ENCODE data around the gene DOCK4.

The DOCK4 gene

DNA sequence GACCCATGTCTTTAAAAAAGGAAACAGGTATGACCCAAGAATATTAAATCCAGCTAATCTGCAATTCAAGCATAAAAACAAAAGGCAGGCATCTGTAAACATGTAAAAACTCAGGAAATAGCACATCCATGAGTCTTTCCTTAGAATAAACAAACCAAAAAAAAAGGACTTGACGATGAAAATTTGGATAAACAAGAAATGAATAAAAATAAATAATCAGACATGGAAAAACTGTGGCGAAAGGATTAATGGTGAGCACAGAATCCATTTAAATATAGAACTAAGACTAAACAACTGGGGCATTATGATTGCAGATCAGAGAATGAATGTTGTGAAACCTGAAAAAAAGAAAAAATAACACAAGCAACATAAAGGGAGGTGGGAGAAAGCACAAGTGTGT is 170.1 kb downstream of the DOCK4 start:
- DNase-seq, result no peak

DNA sequence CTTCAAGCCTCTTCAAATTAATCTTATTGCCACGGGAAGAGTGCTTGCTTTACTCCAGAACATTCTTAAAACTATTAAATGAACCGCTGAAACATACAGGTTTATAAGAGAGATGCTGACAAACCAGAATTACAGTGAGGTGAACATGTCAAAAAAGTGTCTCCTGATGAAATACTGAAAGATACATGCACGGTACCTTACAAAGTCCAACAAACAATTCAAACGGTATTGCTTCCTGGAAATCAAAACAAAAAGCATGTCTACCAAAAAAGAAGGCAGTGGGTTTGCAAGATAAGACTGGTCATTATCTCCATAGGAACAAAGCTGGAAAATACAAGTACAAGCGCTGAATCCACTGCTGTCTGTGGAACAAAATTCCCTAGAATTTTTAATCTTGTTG is 174.5 kb downstream of the DOCK4 start:
- DNase-seq, result no peak

DNA sequence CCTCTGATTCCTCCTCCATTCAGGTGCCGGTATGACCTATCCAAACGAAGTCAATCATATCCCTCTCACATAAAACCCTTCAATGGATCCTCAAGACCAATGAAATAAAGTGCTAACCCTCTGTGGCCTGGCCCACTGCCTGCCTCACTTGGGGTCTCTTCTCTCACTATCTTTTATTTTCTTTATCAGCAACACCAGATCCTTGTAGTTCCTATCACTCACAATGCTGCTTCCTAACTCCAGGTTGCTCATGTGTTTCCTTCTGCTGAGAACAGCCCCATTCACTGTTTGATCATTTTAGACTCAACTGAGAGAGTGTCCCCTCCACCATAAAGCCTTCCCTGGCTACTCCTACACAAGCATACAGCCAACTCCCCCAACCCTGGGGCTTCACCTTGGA is 180.6 kb downstream of the DOCK4 start:
- no peak for DNase-seq

DNA sequence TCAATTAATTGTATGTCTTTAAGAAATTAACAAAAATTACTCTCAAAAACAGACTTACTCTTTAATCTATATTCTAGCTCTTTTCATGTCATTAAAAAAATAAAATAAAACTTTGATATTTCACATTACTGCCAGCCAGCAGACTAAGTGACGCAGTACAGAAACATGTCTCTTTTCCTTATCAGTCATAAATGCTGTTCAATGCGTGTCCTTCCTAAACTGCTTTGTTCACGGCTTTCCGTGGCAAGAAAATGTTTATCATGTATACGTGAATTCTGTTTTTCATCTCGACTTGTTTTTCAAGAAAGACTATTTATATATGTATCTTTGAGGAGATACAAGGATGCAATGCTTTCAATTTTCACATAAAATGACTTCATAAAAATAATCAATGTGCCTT is 182.4 kb downstream of the DOCK4 start:
- no peak for DNase-seq

DNA sequence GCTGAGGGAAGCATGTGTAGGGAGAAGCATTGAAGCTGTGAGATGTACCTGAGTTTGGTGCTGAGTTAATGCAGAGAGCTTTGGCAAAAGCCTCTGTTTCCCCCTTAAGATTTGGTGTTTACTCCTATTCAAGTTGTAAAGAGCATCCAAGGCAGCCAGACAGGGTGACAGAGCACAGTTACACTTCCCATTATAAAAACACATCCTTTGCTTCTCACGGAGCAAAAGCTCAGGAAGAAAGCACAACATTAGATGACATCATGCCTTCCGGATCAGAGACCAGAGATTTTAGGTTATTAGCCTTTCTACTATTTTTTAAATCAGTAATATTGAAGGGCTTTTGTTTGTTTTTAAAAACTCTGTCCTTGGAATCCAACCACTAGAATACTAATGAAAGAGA is 182.9 kb downstream of the DOCK4 start:
- DNase-seq, result no peak

DNA sequence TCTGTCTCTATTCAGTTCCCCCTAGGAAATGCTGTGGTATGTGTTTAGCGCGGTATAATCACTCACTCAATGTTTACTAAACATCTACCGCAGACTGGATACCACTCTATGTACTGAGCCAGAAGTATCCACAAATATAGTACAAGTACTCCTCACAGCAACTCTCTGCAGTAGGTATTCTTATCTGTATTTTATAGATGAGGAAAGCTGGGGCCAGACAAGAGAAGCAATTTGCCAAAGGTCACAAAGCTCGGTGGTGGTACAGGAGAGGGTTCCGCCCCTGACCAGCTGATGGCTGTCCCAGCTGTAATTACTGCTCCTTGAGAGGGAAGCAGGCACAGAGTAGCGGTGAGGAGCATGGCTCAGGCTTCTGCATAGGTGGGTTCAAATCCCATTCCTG is 184.1 kb downstream of the DOCK4 start:
- no peak for DNase-seq

DNA sequence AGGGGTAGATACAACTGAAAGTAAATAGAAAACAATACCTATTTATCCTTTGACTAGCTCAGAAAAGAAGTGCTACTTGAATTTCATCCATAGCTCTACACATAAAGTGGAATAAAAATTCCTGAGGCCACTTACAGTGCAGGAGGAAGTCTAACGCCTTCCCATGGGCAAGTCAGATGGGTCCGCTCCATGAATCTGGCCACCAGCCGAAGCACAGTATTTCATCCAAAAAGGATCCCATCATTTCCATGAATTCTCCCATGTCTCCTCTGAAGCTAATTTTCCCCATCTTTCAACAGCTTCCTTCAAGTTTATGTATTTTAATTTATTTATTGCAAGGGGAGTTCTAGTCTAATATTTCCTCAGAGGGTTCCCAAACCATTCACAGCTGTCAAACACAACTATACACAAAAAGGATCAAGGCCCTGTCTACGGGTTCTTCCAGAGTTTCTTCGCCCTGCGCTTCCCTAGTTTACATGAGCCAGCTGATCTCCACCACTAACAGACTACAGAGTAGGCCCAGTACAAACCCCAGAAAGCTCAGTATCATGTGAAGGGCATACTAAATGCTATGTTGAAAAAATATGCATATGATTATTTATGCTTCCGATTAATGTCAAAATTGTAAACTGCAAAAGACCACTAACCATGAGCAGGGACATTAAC is 184.7 kb downstream of the DOCK4 start:
- no peak for DNase-seq

DNA sequence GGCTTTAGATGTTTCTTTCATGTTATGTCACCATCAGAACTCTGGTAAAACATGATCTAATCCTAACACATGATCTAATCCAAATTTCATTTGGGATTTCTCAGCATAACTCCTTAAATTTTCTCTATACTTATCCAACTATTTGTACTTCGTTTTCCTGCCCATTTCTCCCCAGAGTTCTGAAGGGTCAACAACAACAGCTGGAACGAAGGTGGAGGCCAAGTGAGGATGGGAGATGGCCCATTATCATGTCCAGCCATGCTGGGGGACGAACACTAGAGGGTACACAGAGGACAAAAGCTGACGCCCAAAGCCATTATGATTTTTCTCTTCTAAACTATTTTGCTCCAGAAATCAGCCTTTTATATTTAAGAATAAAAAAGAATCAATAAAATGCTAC is 185.4 kb downstream of the DOCK4 start:
- DNase-seq, result no peak

DNA sequence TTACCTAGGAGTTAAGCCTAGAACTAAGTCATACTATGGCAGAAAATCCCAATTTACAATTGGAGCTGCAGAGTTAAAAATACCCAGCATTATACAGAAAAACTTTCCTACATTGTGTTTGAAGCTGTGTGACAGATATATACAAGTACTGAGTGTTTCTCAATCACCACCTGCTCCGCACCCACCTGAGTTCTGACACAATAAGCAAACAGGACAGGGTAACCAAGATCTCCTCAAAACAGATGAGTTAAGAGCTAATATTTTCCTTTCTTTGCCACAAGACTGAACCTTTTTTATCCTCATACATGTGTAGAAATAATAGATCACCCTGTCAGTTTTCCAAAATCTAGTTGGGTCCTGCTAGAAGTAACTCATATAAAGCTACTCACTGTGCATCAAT is 186.3 kb downstream of the DOCK4 start:
- DNase-seq, result no peak

DNA sequence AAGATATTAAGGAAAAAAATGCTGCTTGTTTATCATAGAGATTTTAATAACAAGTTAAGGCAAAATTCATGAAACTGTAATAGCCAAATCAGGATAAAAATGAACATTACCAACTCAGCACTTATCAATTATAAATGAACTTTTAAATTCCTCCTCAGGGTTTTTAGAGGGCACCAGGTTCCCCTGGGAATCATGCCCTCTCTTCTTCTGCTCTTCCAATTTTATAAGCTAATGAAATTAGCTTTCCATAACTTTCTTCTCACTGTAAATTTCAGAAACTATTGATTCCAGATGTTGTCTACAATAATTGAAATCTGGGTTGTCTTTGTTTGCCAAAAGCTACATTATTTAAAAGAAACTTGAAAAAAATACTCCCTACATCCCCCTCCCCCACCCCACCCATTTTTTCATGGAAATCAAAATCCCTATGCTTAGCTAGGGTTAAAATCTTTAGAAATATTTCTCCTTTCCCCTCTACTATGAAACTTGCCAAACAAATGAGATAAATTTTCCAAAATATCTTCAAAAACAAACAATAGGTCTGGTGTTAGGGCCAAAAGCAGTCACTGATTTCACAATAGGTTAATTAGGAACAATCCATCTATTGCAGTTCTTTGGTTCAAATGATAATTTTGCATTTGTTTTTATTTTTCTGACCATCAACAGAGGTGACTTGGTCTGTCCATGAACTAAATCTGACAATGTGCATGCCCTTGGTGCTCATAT is 187.7 kb downstream of the DOCK4 start:
- no peak for DNase-seq

DNA sequence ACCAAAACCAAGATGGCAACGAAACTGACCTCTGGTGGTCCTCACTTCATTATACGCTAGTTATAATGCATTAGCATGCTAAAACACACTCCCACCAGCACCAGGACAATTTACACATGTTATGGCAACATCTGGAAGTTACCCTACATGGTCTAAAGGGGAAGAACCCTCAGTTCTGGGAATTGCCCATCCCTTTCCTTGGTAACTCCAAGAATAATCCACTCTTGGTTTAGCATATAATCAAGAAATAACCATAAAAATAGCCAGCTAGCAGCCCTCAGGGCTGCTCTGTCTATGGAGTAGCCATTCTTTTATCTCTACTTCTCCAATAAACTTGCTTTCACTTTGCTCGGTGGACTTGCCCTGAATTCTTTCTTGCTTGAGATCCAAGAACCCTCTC is 191.1 kb downstream of the DOCK4 start:
- DNase-seq, result no peak

DNA sequence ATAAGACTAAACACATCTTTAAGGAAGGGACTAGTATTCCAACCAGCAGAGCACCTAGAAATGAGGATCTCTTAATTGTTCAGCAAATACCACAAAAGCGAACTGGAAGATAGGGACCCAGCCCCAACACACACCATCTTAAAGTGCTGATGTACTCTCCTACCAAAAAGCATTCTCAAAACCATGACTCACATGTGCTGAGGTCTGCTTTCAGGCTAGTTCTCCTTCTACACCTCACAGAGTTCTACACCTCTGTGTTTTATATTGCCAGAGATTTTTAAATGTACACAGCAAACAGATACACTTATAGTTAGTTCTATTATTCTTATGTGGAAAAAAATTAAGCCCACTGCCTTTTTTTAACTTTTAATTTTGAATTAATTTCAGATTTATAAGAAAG is 191.9 kb downstream of the DOCK4 start:
- DNase-seq, result no peak

DNA sequence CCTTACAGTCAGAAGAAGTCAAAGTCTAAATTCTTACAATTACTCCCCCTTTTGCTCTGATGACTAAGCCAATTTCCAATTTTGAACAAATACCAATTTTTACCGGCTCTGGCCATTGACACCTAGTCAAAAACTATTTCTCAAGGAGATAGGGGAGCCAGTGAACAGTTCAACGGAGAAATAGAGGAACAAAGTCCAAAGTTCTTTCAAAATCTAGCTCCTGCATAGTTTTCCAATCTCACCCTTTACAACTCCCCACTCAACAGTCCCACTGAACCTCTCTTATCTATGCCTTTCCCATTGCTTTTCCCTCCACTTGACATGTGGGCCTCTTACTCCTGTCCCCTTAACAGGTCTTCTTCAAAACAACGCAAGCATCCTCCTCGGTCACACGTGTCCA is 192.9 kb downstream of the DOCK4 start:
- no peak for DNase-seq

DNA sequence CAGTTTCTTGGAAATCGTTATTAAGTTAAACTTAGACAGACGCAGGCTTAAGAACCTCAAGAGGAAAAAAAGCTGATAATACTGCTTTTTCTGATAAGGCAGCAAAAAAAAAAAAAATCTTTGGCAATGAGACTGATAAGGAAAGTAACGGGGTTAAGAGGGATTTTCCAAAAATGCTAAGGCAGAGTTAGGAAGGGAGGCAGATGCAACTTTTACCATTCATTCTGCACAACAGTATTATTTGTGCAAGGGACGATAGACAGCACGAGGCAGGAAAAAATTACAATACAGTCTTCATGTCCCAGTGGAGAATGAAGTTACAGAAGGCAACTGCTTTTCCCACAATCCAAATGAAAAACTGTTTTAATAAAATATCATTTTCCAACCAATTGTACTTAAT is 194.0 kb downstream of the DOCK4 start:
- no peak for DNase-seq

DNA sequence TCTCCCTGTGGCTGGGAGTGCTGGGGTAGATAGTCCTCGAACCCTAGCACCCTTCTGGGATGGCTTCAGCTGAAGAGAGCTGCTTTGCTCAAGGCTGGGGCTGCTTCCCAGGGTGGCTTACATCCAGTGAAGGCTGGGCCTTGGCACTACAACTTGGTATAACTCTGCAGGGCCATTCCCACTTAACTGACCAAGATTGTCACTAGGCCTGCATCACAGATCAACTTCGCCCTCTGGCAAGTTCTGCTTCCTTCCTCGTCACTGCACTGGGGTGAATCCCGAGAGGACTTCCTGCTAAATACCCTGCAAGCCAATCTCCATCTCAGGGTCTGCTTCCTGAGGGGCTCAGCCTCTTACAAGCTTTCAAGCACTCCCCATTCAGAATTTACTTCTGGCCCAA is 195.2 kb downstream of the DOCK4 start:
- no peak for DNase-seq

DNA sequence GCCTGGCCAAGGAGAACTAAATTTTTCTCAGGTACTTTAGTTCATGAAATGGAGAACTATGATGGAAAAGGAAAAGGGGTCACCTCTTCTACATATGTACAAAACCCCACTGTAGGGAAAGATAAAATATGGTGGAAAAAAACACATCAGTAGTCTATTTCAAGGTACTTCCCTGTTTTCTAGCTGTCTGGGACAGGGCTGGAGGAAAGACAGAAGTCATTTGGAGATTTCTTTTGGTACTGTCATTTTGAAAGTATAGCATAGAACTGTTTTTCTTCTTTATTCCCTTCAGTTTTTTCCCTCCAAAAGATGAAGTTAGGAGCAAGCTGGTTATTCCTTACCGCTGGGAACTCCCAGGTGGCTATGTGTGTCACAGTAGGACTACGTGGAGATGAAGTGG is 196.1 kb downstream of the DOCK4 start:
- DNase-seq, result no peak

DNA sequence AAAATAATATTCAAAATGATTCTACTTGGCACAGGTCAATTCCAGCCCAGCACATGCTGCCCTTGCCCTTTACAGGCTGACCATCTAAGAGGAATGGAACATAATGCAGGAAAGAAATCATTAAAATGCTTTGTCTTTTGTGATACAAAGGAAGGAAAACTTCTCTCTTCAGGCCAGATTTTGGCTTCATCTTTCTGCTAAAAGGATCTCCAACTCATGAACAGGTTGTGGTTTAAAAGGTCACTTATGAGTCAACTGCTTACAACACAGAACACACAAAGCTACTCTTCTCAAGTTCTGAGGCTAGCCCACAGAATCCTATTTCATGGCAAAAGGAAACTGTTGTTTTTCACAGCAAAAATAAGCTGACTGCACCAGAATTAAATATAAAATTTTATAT is 197.1 kb downstream of the DOCK4 start:
- no peak for DNase-seq

DNA sequence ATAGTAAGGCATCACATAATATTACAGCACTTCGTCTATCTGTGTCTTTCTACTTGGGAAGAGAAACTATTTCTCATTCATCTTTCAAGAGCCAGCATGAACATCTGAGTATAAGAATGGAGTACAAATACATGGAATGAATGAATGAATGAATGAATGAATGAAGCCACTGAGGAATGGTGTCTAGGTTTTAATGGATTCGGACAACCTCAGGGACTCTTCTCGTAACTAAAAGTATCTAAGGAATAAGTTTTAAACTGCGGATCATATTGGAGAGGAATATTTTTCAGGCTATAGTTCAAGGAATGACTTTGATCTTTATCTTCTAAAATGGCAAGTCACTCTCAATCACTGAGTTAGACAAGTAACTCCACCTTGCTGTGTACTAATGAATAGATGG is 199.0 kb downstream of the DOCK4 start:
- DNase-seq, result no peak

DNA sequence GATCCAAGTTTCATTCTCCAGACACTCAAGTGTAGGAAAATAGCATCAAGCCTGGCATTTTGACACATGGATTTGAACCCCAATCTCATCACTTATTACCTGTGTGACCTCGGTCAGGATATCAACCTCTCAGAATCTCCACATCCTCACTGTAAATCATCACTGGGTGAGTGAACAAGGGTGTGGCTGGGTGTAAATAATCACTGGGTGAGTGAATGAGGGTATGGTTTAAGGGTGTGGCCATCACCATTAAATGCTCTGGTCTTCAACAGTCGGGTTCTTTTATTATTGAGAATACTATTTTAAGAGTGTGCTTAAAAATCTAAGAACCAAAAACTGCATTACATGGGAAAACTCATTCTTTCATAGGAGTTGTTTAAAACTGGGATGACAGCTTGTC is 200.1 kb downstream of the DOCK4 start:
- DNase-seq, result peak; percentile 47

DNA sequence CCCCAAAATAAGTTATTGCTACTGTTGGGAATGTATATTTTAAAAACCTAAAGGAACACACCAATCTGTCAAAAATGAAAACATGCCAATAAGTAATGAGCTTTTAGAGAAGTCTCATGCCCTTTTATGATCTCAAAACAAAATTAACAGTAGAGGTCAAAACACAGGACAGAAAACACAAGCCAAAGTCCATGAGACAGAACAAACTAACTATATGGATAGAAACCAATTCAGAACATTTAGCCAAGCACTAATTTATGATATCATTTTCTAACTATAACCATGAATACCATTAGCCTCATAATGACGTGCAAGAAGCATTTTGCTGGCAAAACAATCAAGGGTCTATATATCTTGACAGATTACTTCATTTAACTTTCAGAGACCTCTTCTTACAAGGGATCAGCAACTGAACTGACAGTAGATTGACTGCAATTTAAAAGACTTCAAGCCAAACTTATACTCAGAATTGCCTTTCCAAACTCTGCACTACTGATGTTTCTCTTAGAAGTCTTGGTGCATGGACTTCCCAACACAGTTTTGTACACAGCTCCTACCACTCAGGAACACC is 200.9 kb downstream of the DOCK4 start:
- DNase-seq, result no peak

DNA sequence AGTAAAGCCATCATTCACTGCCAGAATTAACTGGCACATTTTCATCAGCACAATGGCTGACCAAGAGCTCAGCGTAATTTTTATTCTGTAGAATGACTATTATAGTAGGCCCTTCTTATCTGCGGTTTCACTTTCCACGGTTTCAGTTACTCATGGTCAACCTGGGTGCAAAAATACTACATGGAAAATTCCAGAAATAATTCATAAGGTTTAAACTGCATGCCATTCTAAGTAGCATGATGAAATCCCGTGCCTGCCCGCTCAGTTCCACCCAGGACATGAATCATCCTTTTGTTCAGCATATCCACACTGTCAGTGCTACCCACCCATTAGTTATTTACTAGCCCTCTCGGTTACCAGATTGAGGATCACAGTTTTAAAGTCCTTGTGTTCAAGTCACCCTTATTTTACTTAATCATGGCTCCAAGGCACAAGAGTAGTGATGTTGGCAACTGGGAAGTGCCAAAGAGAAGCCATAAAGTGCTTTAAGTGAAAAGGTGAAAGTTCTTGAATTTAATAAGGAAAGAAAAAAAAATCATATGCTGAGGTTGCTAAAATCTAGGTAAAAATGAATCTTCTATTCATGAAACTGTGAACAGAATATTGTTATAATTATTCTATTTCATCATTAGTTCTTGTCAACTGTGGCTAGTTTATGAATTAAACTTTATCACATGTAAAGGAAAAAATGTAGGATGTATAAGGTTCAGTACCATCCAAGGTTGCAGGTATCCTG is 204.9 kb downstream of the DOCK4 start:
- DNase-seq, result no peak

DNA sequence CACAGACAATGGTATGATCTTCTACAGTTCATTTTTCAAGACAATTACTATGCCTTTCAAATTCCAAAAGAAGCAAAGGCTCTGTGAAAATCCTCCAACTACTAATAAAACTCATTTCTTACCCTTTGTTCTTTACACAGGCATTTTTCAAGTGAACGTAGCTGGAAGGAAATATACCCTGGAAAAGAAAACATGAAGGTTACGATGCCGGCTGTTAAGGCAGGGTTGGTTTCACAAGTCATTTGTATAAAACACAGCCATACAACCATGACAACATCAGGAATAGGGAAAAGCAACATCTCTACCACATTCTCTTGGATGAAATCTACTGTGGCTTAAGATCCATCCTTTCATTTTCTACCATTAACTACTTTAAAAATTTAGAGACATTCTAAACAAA is 207.9 kb downstream of the DOCK4 start:
- DNase-seq, result no peak

DNA sequence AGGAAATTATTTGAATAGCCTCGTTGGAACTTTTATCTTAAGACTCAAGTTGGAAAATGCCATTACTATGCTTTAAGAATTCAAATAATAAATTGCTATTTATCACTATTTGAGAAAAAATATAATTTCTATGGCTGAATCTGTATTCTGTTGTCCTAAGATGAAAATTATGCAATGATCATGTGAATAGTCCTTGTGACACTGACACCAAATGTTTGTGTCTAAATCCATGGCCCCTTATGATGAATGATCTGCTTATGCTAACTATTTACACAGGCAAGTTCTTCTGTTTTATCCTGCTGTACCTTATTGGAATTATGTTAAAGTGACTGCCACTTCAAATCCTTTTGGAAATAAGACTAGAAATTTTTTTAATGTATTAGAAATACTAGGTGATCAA is 208.7 kb downstream of the DOCK4 start:
- no peak for DNase-seq

DNA sequence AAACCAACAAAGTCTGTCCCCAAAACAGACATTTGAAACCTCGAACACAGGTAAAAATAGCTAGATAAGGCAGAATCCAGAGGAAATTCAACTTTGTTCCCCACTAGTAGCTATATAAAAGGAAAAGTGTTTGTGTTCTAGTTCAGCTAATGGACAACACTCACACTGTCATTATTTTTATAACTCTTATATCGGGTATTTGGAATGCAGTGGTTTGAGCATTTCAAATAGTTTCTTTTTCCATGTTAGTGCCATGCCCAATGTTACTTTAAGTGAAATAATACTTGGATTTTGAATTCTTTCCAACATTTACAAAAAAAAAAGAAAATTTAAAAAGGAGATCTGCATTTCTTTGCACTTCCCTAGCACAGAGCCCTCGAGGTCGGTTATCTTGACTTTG is 213.6 kb downstream of the DOCK4 start:
- DNase-seq, result no peak
